ENCODE measurements around the gene FHL5. TPM values are rescaled to one million over a fixed set of nuclear protein-coding genes. Genes with fewer than 3 reads are reported as not detected.

The FHL5 gene
- total RNA-seq, 1 donor from 2014 or later: not detected

DNA sequence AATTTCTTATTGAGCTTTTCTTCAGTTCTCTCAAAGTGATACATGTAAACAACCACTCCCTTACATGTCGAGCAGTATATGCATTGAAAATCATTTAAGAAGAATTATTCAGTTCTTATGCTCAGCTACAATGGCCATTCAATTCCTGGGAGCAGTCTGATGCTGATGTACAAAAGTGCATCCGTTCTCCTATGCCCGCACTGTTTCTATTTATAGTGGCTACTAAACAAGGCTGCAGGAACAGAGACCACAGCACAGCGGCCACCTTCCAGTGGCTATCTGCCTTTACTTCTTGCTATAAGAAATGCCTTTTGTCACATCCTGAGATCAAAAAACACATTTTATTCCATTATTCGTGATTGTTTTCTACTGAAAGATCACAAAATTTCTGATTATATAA is 82.2 kb downstream of the FHL5 start:
- Mint-ChIP-seq H3K27me3 (ENCODE audit: low read depth) (peaks cover 23% of the 10 kb centered on the region), H3K27ac (ENCODE audit: unreplicated experiment) (no peak overlapping the region), H3K9me3 (ENCODE audit: low read depth) (no peaks in the 10 kb centered on the region), H3K36me3 (ENCODE audit: low read depth) (no peaks in the 10 kb centered on the region), H3K4me1 (ENCODE audit: low read depth) (no peaks in the 10 kb centered on the region), H3K4me3 (ENCODE audit: unreplicated experiment) (no peak overlapping the region)
- no peak for DNase-seq (ENCODE audit: low spot score)
- TF ChIP-seq, protein P1, sequence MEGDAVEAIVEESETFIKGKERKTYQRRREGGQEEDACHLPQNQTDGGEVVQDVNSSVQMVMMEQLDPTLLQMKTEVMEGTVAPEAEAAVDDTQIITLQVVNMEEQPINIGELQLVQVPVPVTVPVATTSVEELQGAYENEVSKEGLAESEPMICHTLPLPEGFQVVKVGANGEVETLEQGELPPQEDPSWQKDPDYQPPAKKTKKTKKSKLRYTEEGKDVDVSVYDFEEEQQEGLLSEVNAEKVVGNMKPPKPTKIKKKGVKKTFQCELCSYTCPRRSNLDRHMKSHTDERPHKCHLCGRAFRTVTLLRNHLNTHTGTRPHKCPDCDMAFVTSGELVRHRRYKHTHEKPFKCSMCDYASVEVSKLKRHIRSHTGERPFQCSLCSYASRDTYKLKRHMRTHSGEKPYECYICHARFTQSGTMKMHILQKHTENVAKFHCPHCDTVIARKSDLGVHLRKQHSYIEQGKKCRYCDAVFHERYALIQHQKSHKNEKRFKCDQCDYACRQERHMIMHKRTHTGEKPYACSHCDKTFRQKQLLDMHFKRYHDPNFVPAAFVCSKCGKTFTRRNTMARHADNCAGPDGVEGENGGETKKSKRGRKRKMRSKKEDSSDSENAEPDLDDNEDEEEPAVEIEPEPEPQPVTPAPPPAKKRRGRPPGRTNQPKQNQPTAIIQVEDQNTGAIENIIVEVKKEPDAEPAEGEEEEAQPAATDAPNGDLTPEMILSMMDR (IDR thresholded peaks at IDR 0.05): no peak

DNA sequence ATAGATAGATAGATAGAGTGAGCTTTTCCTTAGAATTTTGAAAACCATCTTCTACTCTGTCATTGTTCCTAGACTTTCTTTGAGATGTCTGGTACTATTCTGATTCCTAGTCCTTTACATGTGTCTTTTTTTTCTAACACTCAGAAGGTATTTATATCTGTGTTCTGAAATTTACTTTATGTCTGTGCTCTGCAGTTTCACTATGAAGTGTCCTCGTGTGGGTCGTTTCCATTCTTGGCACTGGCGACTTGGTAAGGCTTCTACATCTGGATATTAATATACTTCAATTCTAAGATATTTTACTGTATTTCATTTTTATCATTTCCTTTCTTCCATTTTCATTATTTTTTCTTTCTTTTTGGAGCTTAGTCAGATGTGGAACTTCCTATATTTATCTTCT is 87.0 kb downstream of the FHL5 start:
- Mint-ChIP-seq H3K4me3 (ENCODE audit: unreplicated experiment) (no peak overlapping the region), H3K27me3 (ENCODE audit: low read depth) (peaks cover 21% of the 10 kb centered on the region), H3K9me3 (ENCODE audit: low read depth) (no peaks in the 10 kb centered on the region), H3K4me1 (ENCODE audit: low read depth) (no peaks in the 10 kb centered on the region), H3K27ac (ENCODE audit: unreplicated experiment) (no peak overlapping the region), H3K36me3 (ENCODE audit: low read depth) (no peaks in the 10 kb centered on the region)
- DNase-seq (ENCODE audit: low spot score): no peak
- TF ChIP-seq, protein P1 (IDR thresholded peaks at IDR 0.05): no peak

DNA sequence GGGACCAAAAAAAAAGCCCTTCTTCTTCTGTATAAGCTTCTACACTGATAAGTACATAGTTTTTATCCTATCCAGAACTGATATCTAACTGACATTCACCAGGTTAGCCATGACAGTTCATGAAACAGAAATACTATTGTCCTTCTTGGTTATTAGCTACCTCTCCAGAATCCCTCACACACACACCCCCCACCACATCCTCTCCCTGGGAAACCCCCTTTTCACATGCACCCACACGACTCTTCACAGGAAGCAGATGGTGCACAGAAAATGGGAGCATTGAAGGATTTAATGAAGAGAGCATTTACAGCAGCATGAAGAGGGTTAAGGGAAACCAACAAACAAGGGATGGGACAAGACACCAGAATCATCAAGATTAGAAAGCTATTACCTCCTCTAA is 88.9 kb downstream of the FHL5 start:
- H3K27me3 Mint-ChIP-seq (ENCODE audit: low read depth): peaks cover 7% of the 10 kb centered on the region
- no peak for DNase-seq (ENCODE audit: low spot score)
- TF ChIP-seq, protein P1 (IDR thresholded peaks at IDR 0.05): no peak
- H3K4me3 Mint-ChIP-seq (ENCODE audit: unreplicated experiment): no peak overlapping the region
- H3K9me3 Mint-ChIP-seq (ENCODE audit: low read depth): no peaks in the 10 kb centered on the region
- no peaks in the 10 kb centered on the region for H3K4me1 Mint-ChIP-seq (ENCODE audit: low read depth)
- no peaks in the 10 kb centered on the region for H3K36me3 Mint-ChIP-seq (ENCODE audit: low read depth)
- H3K27ac Mint-ChIP-seq (ENCODE audit: unreplicated experiment): no peak overlapping the region

DNA sequence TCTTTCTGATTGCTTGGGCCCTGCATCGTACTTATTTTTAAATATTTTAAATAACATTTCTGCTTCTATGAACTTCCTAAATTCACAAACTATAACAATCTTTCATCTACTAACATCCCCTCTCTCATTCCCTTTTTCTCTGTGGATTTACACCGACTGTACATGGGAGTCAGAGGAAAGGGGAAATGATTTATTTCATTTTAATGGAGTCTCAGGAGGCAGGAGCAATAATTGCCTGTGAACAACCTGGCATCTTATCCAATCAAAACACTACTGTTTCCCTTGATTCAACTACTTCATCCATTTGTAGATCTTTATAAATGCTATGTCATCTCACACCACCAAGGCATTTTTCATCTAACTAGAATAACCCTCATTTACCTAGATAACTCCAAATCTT is 89.6 kb downstream of the FHL5 start:
- Mint-ChIP-seq H3K4me1 (ENCODE audit: low read depth) (no peaks in the 10 kb centered on the region), H3K4me3 (ENCODE audit: unreplicated experiment) (no peak overlapping the region), H3K9me3 (ENCODE audit: low read depth) (no peaks in the 10 kb centered on the region), H3K27ac (ENCODE audit: unreplicated experiment) (no peak overlapping the region), H3K27me3 (ENCODE audit: low read depth) (peaks cover 7% of the 10 kb centered on the region), H3K36me3 (ENCODE audit: low read depth) (no peaks in the 10 kb centered on the region)
- DNase-seq (ENCODE audit: low spot score): no peak
- TF ChIP-seq, protein P1 (IDR thresholded peaks at IDR 0.05): no peak

DNA sequence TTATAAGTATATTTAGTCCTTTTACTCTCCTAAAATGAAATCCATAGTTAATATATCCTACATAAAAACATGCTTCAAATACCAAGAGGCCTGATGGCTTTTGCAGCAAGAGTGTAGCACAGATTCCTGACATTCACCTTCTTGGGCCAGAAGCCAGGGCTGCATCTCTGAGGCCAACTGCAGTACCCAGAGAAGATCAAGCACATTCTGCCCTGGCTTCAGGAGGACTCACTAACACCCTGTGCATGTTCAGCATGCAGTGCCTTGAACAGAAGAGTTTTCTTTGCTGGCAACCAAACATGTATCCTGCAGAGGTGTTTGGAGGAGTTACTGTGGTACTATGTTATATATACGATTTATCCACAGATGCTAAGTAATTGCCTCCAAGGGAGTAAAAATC is 90.3 kb downstream of the FHL5 start:
- no peak for DNase-seq (ENCODE audit: low spot score)
- Mint-ChIP-seq H3K4me1 (ENCODE audit: low read depth) (no peaks in the 10 kb centered on the region), H3K4me3 (ENCODE audit: unreplicated experiment) (no peak overlapping the region), H3K36me3 (ENCODE audit: low read depth) (no peaks in the 10 kb centered on the region), H3K9me3 (ENCODE audit: low read depth) (no peaks in the 10 kb centered on the region), H3K27me3 (ENCODE audit: low read depth) (peaks cover 7% of the 10 kb centered on the region), H3K27ac (ENCODE audit: unreplicated experiment) (no peak overlapping the region)
- TF ChIP-seq, protein P1 (IDR thresholded peaks at IDR 0.05): no peak

Measured in chondrocyte (in vitro differentiated cells).